Measurements from ENCODE around the gene NELFB. TPM values are rescaled to one million over a fixed set of nuclear protein-coding genes. Genes with fewer than 3 reads are reported as not detected.
A peak's percentile ranks its signal among the peaks of the same experiment; 100 is the strongest.

Gene NELFB
- total RNA-seq, 1 donor from 2014 or later = 48.3 TPM

DNA sequence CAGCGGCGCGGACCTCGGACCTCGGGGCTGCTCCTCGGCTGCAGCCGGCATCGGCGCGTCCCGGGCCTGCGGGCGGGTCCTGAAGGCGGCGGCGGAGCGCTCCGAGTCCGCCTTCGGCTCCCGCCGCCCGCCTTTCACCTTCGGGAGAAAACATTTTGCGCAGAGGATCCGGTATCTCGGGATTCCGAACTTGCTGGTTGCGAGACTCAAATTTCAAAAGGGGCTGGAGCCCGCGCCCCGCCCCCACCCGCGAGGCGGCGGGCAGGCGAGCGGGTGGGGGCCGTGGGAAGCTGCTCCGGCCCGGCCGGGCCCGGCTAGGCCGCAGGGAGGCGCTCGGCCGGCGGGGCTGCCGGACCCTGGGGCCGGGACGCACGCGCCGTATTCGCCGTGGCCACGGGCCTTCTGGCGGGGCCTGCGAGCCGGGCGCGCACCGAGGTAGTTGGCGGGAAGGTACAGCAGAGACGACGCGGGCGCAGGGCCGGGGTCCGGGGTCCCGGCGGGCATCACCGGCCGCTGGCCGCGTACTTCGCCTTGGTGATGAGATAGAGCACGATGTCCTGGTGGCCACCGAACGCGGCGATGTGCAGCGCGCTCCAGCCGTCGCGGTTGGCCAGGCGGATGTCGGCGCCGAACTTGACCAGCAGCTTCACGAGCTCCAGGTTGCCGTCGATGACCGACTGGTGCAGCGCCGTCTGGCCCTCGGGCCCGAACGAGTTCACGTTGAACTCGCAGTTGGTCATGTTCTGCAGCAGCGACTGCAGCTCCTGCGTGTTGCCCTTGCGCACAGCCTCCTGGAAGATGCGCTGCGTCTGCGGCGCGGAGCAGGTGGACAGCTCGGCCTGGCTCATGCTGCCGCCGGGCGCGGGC lies 46.2 kb downstream of the NELFB start:
- peak; percentile 47 for DNase-seq (ENCODE audit: low read depth)

DNA sequence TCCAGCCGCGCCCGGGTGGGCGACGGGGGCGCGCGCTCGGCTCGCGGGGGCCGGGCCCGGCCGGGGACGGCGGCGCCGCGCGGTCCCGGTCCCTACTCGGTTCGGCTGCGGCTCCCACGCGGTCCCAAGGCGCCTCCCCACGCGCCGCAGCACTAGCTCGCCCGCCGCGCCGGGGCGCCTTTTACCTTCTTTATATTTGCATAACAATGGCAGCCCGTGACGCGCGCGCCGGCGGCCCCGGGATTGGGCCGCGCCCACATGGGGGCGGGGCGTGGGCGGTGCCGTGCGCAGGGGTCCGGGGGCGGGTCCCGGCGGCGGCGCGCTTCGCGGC lies 47.0 kb downstream of the NELFB start, which contains the start of gene NRARP:
TSS of gene NRARP (minus strand) at position 154 of the 331 bp plus-strand sequence. CDS start 343 bp downstream, outside the sequence.
- peak; percentile 75 for DNase-seq (ENCODE audit: low read depth)

DNA sequence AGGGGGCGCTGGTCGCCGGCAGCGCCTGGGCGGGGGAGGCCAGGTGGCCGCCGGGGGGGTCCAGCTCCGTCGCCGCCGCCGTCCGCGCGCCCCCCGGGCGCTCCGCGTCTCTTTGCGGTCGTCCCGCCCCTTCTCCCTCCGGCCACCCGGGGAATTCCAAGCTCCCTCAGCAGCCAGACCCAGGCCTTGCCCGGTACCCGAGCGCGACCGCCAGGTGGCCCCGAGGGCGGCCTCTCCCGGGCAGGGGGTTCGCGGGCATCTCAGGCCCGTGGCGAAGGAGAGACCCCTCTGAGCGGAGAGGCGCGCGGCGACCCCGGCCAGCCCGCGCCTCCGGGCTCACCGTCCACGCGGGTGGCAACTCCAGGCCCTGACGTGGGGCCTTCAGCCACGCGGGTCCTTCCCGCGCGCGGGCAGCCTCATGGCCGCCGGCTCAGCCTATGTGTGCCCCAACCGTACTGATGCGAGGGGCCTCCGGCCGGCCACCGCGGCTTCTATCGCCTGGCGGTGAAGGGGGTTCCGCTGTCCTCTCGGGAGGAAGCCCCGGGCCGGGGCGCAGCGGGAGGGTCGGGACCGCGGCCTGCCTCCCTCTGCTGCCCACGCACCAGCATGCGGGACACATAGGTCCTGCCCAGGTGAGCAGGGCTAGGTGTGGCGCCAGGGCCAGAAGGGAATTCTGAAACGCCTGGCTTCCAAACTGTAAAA lies 47.5 kb downstream of the NELFB start:
- DNase-seq (ENCODE audit: low read depth) = no peak

DNA sequence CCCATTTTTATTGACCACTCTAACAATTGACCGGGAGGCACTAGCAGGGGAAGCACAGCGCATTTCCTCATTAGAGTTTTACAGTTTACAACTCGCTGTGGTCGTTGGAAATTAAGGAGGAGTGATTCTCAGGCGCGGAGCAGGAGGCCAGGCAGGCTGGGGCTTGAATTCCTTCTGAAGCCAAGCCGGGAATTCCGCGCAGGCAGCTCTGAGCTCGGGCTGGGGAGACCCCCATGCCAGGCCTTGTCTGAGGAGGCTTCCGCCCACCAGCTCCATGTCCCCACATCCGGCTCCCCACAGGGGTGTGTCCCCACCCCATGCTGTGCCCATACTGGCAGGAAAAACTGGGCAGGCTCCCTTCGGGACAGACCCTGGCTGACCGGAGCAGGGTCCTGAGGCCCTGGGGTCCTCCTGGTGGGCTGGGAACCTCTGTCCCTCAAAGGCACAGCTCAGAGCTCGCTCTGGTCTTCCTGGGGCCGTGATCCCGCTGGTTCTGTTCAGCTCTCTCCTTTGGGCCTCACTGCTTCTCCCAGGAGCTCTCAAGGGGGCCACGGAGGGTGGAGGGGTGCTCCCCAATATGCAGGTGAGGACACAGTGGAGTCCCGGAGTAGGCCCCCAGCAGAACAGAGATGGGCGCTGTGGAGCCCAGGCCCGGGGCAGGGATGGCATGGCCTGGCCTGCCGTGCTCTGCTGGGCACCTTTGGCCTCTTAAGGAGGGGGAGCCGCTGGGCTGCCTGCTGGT lies 48.2 kb downstream of the NELFB start:
- DNase-seq (ENCODE audit: low read depth) = no peak

DNA sequence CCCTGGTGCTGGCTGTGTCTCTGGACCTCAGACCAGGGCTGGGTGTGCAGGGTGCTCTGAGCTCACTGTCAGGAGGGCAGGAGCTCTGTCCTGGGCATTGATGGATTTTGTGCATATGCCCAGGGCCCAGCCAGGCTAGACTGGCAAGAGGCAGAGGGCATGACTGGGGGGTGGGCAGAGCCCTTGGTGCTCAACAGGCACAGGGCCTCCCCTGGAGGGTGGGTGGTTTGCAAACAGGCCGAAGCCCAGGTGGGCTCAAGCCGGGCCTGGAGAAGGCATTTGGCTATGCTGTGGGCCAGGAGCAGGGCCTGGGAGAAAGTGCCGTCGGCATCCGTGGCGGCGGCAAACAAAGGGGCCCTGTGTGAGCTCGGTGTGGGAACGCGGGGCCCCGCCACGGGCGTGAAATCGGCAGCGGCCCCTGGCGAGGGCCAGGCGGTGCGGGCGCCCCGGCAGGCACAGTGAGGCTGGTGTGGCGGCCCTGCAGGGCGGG lies 48.8 kb downstream of the NELFB start:
- no peak for DNase-seq (ENCODE audit: low read depth)

DNA sequence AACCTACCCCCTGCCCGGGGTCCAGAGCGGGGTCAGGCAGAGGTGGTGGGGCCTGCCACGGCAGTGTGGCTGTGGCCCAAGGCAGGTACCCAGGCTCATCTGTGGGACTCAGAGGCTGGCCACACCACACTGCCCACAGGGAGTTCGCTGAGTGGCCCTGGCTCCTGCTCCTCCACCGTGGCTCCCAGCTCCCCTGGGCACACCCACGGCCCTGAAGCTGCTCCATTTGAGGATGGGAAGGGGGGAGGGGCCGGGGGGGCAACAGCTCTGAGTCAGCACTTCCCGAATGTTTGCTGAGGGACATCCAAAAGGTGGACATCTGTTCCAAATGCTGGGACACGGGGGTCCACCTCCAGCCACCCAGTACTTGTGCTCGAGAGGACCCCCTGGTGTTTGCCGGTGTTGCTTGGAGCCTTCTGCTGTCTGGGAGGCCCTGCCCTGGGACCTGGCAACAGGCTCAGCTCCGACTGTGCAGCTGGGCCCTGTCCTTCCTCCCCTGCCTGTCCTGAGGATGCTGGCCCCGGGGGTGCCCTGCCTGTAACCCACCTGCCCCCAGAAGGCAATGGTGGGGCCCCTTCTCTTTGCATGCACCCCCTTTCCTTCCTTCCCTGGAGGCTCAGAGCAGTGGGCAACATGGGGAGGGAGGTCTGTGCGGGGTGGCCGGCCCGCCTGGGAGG lies 49.4 kb downstream of the NELFB start:
- DNase-seq (ENCODE audit: low read depth) = no peak

DNA sequence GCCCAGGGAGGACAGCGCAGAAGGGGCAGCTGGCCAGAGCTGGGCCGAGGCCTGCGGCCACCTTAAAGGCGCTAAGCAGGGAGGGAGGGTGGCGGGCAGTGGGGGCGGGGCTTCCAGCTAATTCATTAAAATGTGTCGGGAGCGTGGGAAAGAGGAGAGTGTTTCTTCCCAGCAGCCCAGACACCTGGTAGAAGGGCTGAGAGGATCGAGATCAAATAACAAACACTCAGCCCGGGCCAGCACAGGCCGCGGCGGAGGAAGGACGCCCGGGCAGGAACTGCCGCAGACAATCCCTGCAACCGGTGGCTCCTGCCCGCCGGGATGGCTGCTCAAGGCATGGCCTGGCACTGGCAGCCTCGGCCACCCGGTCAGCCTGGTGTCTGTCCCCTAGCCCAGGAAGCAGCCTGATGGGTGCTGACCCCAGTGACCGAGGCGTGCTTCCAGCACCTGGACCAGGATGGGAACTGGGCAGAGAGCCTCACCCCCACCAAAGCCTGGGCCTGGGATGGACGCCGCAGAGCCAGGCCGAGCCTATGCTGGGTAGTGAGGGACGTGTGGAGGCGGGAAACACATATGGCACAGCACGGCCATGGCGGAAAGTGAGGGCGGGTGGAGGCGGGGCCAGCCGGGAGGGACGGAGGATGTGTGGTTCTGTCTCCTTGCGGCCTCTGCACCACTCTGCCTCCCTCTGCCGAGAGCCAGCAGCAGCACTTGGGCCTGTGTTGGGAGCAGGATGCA lies 50.1 kb downstream of the NELFB start:
- DNase-seq (ENCODE audit: low read depth) = peak; percentile 17

DNA sequence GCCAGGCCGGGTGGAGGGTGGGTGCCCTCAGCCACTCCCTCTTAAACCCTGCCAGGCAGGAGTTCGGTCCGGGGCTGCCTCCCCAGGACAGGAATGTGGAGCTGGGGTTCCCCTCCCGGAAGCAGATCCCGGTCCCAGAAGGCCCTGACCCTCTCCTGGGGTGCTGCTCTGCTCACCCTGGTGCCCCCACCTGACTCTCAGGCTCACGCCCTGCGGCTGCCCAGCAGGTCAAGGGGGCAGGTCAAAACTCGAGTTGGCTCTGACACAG lies 50.6 kb downstream of the NELFB start:
- no peak for DNase-seq (ENCODE audit: low read depth)

DNA sequence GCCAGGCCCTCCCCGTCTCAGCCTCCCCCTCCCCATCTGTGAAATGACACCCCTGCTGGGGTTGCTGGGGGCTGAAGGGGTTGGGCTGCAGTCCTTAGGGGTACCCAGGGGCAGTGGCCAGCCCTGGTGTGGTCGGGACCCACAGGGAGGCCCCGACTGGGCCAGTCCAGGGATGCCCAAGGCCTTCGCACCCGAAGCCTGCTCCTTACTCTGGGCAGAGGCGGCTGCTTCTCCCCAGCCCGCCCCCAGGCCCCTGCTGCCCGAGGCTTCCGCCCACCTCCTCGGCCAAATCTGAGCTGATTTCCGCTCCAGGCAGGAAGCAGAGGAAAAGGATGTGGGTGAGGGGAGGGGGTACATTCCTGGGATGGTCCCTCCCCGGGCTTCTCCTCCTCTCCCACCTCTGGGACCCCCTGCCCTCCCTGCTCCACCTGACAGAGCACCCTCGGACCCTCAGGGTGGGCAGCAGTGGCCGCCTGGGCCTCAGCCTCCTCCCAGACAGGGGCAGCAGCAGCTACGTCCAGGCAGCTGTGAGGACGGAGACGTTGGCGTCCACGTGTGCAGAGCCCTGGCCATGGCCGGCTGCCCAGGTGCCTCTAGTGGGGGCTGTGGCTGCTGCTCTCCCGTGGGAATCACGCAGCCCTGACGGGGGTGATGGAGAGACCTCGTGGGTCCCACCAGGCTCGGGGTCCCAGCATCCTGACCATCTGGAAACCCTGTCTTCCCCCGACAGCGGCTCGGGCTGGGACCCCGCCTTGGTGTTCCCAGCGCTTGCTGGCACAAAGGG lies 51.1 kb downstream of the NELFB start:
- DNase-seq (ENCODE audit: low read depth) = no peak

DNA sequence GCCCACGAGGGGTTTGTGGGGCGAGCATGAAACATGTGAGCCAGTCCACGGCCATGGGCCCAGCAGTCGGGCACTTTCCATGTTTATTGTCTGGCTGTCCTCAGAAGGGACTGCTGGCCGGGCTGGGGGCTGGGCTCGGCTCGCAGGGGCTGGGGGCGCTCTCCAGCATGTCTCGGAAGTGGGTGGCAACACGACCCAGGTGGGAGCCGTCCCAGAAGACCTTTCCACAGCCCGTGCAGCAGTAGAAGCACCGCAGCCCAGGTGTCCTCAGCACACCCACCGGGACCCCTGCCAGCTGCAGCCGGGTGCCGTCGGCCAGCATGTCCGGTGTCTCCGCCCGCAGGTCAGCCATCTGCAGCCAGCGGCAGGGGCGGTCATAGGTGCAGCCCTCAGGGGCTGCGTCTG lies 51.7 kb downstream of the NELFB start:
- no peak for DNase-seq (ENCODE audit: low read depth)

DNA sequence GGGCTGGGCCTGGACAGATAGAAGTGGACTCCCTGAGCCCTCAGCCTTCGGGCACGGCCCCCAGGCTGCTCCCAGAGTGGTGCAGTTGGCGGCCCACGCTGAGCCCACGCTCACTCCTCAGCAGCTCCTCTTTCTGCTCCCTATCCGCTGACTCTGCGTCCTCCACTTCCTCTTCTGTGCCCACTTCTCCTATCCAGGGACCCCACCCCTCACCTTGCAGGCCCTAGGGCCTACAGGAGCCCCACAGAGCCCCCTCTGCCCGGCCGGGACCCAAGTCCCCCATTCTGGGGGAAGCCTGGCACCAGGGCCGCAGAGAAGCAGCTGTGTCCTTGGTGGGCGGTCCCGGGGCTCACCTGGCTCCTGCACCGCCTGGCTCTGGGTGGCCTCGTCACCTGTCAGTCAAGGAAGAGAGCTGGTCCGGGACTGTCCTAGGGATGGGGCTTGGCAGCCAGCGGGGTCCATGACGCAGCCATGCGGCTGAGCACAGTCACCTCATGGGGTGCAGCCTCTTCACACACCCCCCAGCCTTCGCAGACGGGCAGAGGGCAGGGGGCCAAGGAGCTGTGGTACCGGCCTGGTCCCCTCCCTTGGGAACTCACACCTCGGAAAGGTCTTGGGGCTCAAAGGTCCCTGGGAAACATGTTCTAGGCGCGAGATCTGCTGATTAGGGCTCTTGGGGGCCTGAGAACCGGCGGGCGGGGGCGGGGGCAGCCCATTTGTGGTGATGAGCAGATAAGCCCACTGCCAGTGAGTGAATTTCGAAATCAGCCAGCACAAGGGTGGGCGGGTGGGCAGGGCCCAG lies 52.3 kb downstream of the NELFB start:
- DNase-seq (ENCODE audit: low read depth) = no peak

DNA sequence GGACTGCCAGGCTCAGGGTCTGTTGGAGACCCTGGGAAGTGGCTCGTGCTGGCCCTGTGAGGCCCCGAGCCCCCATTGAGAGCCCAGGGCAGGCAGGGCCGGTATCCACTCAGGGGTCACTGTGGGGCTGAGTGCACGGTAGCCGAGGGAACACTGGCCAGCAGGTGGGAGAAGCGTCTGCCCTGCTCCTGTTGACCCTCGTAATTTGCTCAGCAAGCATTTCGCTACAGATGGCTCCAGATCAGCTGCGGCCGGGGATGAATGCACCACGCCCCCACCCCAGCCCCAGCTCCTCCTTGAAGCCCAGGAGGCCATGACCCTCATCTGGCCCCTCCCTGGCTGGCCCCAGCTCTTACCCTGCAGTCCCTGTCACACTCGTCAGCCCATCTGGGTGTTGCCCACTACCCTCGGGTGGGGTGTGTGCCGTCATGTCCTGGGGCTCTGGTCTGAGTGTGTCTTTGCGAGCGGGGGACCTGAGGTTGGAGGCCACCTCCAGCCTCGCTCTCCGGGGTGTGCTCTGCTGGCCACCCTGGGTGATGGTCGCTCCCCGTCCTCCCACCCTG lies 53.0 kb downstream of the NELFB start:
- no peak for DNase-seq (ENCODE audit: low read depth)

DNA sequence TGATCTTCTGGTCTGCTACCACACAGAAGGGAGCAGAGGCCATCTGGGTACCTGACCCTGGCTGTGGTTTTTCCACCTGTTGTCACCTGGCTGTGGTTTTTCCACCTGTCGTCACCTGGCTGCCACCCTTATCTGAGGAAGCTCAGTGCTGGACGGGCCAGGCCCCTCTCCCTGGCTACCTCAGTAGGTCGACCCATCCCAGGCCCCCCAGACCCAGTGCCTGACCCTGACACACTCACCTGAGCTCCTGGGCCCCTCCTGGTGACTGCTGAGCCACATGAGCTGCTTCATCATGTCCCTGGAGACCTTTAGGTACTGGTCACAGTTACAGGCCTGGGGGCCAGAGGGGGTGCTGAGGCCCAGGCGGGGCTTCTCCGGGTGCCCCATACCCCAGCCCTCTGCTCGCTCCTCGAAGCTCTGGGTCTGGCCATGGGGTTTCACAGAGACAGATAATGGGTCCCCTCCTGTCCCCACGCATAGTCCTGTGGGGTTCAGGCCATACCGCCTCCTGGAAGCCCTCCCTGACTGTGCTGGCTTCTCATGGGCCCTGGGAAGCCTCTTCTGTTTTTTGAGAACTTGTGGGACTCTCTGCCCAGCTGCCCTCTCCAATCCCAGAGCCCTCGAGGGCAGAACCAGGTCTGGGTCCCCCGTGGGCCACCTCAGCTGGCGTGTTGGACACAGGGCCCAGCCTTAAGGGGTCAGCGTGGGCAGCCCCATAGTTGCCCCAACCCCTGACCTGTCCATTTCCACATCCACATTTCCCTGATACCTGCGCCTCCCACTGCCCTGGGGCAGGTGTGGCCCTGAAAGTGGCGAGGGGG lies 54.5 kb downstream of the NELFB start:
- no peak for DNase-seq (ENCODE audit: low read depth)

DNA sequence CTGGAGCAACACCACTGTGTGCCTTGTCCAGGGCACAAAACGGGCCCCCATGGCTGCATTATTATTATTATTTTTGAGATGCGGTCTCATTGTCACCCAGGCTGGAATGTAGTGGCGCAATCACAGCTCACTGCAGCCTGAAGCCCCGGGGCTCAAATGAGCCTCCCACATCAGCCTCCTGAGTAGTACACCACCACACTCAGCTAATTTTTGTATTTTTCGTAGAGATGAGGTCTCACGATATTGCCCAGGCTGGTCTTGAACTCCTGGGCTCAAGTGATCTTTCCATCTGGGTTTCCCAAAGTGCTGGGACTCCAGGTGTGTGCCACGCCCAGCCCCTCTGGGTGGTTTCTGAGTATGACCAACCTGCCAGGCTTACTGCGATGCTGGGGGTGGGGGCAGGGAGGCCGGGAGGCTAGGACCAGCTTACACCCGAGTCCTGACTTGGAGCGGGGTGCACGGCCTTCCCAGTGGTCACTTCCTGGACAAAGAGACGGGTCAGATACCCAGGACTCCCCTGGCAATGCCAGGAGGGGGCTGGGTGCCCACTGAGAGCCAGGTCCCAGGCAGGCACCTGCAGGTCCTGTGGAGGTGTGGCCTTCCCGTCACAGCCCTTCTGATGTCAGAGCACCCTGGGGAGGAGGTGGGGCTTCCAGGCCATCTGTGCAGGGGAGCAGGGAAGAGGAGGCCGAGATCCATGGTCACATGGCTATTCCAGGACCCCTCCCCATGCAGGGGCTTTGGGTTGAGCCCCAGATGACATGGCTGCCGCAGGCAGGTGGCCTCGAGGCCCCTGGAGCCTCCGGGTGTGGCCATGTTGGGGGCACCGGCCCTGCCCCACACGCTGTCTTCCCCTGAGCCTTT lies 55.3 kb downstream of the NELFB start:
- no peak for DNase-seq (ENCODE audit: low read depth)

DNA sequence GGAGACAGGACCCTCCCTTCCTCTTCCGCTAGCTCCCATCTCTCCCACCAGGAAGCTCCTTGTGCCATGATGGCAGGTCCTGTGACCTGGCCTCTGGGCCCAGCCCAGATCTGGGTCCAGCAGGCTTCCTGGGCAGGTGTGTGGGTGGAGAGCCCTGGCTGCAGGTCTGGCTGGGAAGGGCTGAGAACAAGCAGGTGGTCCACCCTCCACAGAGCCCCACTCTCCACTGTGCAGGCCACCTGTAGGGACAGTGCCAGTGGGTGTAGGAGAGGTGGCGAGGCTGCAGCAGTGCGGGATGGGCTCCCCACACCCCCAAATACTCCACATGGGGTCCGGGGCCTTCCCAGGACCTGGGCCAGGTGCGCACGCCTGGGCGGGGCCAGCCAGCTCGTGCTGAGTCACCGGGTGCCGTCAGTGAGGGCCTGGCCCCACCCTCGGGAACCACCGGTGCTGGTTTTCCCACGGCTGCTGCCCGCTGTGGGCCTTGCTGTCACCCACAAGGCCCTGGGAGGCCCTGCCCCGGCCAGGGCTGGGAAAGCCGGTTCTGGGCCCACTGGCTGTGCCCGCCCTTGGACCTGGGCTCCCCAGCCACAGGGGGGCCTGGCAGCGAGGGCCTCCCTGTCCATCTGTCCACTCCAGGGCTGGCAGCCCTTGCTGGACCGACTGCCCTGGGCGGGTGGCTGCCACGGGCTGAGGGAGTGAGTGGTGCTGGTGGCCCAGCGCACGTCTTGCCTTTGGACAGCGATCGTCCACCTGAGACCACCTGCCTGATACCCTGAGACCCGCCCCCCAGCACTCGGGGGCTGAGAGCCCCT lies 56.3 kb downstream of the NELFB start:
- peak; percentile 18 for DNase-seq (ENCODE audit: low read depth)
